GM20000 (cell line): ENCODE data around the gene CHST8.

Experiments
- DNase-seq: peaks from one replicate; pipeline ENCODE4 v3.0.0; 2012; ENCODE audit warnings: low spot score
- CTCF ChIP-seq: IDR thresholded peaks from 2 replicates; pipeline ENCODE4 v1.5.1; 2012; ENCODE audit warnings: mild to moderate bottlenecking, control low read depth; ENCODE audit errors: extremely low read depth, missing control alignments

CHST8 gene

GRCh38 chr19:33811246-33811645 lies 189.5 kb downstream of the CHST8 start:
- no peak for DNase-seq
- no peak for TF ChIP-seq CTCF

- DNase-seq: no peak
- TF ChIP-seq CTCF: no peak
These were observed 190.1 kb downstream of the CHST8 start for GRCh38 chr19:33811736-33812387.

GRCh38 chr19:33812388-33813330 lies 190.9 kb downstream of the CHST8 start:
- TF ChIP-seq CTCF: no peak
- no peak for DNase-seq

GRCh38 chr19:33813391-33814101 lies 191.8 kb downstream of the CHST8 start:
- DNase-seq: no peak
- no peak for TF ChIP-seq CTCF

- TF ChIP-seq CTCF: no peak
- no peak for DNase-seq
These were observed 192.7 kb downstream of the CHST8 start for GRCh38 chr19:33814181-33815165.

- TF ChIP-seq CTCF: no peak
- DNase-seq: no peak
These were observed 193.9 kb downstream of the CHST8 start for GRCh38 chr19:33815380-33816340.
